Bone marrow (tissue), 2 donors: ENCODE data around the gene SLC15A1.

Experiments
- DNase-seq, 2 donors: peaks; one replicate each; lab custom pipeline; 2025; lab: John Stamatoyannopoulos, UW

Gene SLC15A1, protein sequence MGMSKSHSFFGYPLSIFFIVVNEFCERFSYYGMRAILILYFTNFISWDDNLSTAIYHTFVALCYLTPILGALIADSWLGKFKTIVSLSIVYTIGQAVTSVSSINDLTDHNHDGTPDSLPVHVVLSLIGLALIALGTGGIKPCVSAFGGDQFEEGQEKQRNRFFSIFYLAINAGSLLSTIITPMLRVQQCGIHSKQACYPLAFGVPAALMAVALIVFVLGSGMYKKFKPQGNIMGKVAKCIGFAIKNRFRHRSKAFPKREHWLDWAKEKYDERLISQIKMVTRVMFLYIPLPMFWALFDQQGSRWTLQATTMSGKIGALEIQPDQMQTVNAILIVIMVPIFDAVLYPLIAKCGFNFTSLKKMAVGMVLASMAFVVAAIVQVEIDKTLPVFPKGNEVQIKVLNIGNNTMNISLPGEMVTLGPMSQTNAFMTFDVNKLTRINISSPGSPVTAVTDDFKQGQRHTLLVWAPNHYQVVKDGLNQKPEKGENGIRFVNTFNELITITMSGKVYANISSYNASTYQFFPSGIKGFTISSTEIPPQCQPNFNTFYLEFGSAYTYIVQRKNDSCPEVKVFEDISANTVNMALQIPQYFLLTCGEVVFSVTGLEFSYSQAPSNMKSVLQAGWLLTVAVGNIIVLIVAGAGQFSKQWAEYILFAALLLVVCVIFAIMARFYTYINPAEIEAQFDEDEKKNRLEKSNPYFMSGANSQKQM

GRCh38 chr13:98752467-98753290 is at the start of gene SLC15A1:
SLC15A1 (minus strand) TSS chr13:98752672; CDS start chr13:98752598, 74 bp downstream.
- no peak for DNase-seq

- DNase-seq: no peak
Measured at GRCh38 chr13:98801626-98802418, 49.4 kb upstream of the SLC15A1 start.

DNA sequence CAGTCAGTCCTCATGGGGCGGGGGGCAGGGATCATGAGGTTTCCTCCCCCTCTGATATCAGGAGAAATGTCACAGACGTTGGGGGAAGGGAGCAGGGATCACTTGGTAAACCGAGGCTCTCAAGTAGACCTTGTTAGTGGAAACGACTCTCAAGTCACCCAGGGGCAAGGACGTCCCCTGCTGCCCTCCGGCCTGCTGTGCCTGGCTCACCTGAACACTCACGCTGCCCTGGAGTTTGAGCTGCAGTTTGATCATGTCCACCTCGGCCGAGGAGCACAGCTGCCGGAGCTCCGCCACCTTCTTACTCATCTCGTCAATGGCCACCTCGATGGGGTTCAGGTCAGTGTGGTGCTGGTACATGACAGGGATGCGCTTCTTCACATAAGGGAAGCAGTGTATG is 47.6 kb upstream of the SLC15A1 start:
- no peak for DNase-seq

- no peak for DNase-seq
Measured at GRCh38 chr13:98798849-98799645, 46.6 kb upstream of the SLC15A1 start.

- no peak for DNase-seq
Measured at GRCh38 chr13:98797456-98797855, 45.0 kb upstream of the SLC15A1 start.

DNA sequence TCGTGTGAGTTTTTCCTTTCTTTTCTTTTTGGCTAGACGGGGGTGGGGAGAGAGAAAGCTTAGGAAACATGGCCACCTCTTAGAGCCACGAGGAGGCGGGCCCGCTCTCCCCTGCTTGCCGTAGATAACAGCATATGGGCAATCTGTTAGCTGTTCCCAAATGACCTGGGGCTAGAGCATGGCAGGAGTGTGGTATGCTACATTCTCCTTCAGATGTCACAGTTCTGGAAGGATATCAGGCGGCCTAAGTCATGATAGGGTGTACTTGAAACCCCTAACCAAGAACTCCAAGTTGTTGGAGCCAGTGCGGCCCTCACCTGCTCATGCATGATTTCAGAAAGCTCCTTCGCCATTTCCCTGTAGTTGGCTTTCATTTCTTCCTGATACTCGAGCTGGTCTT is 44.3 kb upstream of the SLC15A1 start:
- no peak for DNase-seq

- no peak for DNase-seq
Measured at GRCh38 chr13:98796191-98796590, 43.7 kb upstream of the SLC15A1 start.

- DNase-seq: no peak
Measured at GRCh38 chr13:98795220-98795619, 42.7 kb upstream of the SLC15A1 start.

DNA sequence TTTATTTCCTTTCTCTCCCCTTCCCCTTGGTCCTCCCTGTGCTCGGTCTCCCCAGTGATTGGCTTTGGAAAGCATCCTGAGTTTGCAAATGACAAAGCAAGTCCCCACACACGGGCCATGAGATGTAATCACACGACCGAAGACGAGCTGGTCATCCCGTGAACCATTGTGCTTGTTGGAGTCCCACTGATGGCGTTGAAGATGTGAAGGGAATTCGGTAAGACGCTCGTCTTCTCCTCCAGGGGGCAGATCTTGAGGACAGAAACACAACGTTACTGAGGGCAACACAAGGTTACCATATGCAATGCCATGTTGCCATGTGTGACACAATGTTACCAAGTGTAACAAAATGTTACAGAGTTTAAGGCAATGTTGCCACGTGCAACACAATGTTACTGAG is 42.0 kb upstream of the SLC15A1 start:
- DNase-seq: no peak

- no peak for DNase-seq
Measured at GRCh38 chr13:98792785-98793495, 40.5 kb upstream of the SLC15A1 start.

- no peak for DNase-seq
Measured at GRCh38 chr13:98792321-98792720, 39.8 kb upstream of the SLC15A1 start.

DNA sequence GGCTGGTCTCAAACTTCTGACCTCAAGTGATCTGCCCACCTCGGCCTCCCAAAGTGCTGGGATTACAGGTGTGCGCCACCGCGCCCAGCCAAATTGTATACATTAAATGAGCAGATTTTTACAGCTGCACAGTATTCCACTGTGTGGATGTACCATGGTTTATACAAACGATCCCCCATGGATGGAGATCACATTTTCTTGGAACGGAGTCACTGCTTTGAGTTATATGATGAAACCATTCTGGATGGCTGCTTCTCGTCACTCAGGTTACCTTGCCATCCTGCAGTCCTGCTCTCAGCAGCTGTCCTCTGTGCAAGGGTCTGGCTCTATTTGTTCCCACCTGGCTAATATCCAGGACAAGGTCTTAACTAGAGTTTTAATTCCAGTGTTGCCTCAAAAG is 39.1 kb upstream of the SLC15A1 start:
- DNase-seq: no peak

GRCh38 chr13:98787996-98788395 is 35.5 kb upstream of the SLC15A1 start:
- no peak for DNase-seq

DNA sequence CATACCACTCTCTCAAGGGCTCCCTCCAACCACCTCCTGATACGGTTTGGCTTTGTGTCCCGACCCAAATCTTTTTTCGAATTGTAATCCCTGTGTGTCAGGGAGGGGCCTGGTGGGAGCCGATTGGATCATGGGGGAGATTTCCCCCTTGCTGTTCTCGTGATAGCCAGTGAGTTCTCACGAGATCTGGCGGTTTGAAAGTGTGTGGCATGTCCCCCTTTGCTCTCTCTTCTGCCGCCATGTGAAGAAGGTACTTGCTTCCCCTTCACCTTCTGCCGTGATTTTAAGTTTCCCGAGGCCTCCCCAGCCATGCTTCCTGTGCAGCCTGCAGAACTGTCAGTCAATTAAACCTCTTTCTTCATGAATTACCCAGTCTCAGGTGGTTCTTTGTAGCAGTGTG is 34.7 kb upstream of the SLC15A1 start:
- no peak for DNase-seq

GRCh38 chr13:98786023-98786422 is 33.6 kb upstream of the SLC15A1 start:
- no peak for DNase-seq

DNA sequence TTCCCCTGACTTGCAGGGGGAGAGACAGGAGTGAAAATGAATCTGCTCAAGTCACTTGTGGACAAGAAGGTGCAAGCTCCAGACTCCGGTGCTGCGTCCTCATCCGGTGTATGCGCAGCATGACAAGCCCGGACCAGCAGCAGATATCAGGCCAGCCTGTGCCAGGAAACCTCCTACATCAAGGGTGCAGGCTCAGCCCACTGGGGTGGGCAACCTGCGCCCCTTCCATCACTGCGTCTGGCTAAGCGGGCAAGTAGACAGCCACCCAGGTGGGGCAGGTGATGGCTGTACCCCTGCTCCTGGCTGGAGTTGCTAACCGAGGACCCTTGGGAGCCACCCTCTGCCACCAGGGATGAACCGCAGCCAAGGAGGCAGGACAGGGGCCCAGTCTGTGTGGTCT is 32.9 kb upstream of the SLC15A1 start:
- no peak for DNase-seq

DNA sequence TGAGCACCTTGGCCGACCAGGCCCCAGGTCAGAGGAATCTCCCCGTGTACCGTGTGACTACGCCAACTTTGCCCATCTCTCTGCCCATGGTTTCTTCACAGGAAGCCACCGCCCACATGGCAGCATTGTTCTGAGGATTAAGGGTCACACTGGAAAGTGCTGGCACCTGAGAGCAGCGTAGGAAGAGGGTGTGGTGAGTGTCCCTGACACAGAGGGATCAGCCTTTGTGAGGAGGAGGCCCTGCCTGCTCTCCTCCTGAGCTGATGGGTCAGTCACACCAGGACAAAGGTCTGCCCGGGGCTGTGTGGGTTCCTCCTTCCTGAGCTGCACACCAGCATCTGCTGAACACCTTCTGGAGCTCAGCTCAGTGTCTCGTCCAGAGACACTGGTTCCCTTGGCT is 32.2 kb upstream of the SLC15A1 start:
- no peak for DNase-seq

GRCh38 chr13:98783856-98784478 is 31.5 kb upstream of the SLC15A1 start:
- DNase-seq: no peak

DNA sequence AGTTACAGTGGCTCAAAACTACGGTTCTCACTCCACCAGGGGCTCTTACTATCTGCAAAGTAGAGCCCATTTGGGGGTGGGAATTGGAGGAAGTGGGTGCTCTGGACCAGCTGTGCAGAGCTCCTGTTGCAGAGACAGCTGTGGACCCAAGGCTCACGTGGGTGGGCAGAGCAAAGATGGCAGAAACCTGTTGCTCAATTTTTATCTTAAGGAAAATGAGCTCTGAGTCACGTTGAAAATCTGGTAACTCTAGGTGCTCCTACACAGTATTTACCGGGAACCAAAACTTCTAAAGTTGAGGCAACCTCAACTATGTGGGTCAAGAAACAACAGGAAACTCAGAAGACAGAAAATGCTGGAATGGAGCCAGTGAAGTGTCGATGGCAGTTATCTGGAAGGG is 30.2 kb upstream of the SLC15A1 start:
- no peak for DNase-seq

GRCh38 chr13:98781905-98782304 is 29.4 kb upstream of the SLC15A1 start:
- DNase-seq: no peak
